Measurements from ENCODE around the gene ASPRV1. TPM values are rescaled to one million over a fixed set of nuclear protein-coding genes. Genes with fewer than 3 reads are reported as not detected.

Gene ASPRV1
- total and polyA plus RNA-seq, 12 donors = 0.61 to 5.6 (median 1.9) TPM

- Histone ChIP-seq H3K36me3 (replicated peaks in 1 of 2) (peaks cover 0 to 16% of the 10 kb centered on the region in 2 donors), H3K9me3 (replicated peaks in 1 of 3) (no peaks in the 10 kb centered on the region), H3K4me1 (replicated peaks in 1 of 2) (no peaks in the 10 kb centered on the region)
Measured at GRCh38 chr2:69943843-69944525, 17.4 kb downstream of the ASPRV1 start.

GRCh38 chr2:69943000-69943842 lies 18.2 kb downstream of the ASPRV1 start:
- Histone ChIP-seq H3K4me1 (replicated peaks in 1 of 2) (no peaks in the 10 kb centered on the region), H3K9me3 (replicated peaks in 1 of 3) (no peaks in the 10 kb centered on the region), H3K27me3 (no peaks in the 10 kb centered on the region), H3K4me3 (no peak overlapping the region), H3K27ac (no peak overlapping the region), H3K36me3 (replicated peaks in 1 of 2) (peaks cover 0 to 23% of the 10 kb centered on the region in 2 donors)
- intact Hi-C loops (cut with DNase I) = no loop called here
- no peak for DNase-seq
- TF ChIP-seq POLR2A (IDR thresholded peaks at IDR 0.05) (no peak), CTCF (IDR thresholded peaks at IDR 0.05) (no peak)
- WGBS, 4 donors = 88 to 98% (median 92%) methylated on average over 11 of the region's 11 CpGs

More at GRCh38 chr2:69943843-69944525, 17.4 kb downstream of the ASPRV1 start:
- no peaks in the 10 kb centered on the region for H3K27me3 ChIP-seq
- no peak for TF ChIP-seq POLR2A (IDR thresholded peaks at IDR 0.05)
- no peak for TF ChIP-seq CTCF (IDR thresholded peaks at IDR 0.05)
- intact Hi-C loops (cut with DNase I) = no loop called here
- WGBS, 4 donors = 76 to 89% (median 83%) methylated on average over 9 of the region's 9 CpGs
- H3K4me3 ChIP-seq = no peak overlapping the region
- H3K27ac ChIP-seq = no peak overlapping the region
- DNase-seq = no peak

- 95 to 96% (median 96%) methylated on average over 8 of the region's 8 CpGs for WGBS, 4 donors
- H3K27me3 ChIP-seq = no peaks in the 10 kb centered on the region
- DNase-seq = no peak
- no peak for TF ChIP-seq CTCF (IDR thresholded peaks at IDR 0.05)
- no peak for TF ChIP-seq POLR2A (IDR thresholded peaks at IDR 0.05)
- no peak overlapping the region for H3K27ac ChIP-seq
- intact Hi-C loops (cut with DNase I) = no loop called here
- H3K4me1 ChIP-seq (replicated peaks in 1 of 2) = no peaks in the 10 kb centered on the region
- H3K4me3 ChIP-seq = no peak overlapping the region
- H3K9me3 ChIP-seq (replicated peaks in 1 of 3) = no peaks in the 10 kb centered on the region
- H3K36me3 ChIP-seq (replicated peaks in 1 of 2) = peaks cover 0 to 44% of the 10 kb centered on the region in 2 donors
Measured at GRCh38 chr2:69940691-69941090, 20.7 kb downstream of the ASPRV1 start.

GRCh38 chr2:69939722-69940121 lies 21.7 kb downstream of the ASPRV1 start:
- Histone ChIP-seq H3K36me3 (replicated peaks in 1 of 2) (peaks cover 0 to 49% of the 10 kb centered on the region in 2 donors), H3K9me3 (replicated peaks in 1 of 3) (no peaks in the 10 kb centered on the region), H3K4me3 (no peak overlapping the region), H3K27me3 (no peaks in the 10 kb centered on the region), H3K27ac (no peak overlapping the region), H3K4me1 (replicated peaks in 1 of 2) (peaks cover 0 to under 1% of the 10 kb centered on the region in 2 donors)
- WGBS, 4 donors = 83 to 90% (median 85%) methylated on average over 14 of the region's 14 CpGs
- no peak for DNase-seq
- intact Hi-C loops (cut with DNase I) = loop anchor here in 1 of 2 donors (10.0 kb wide), 1 partner anchor 105 kb away; no protein-coding TSS in a partner anchor
- TF ChIP-seq CTCF (IDR thresholded peaks at IDR 0.05) (no peak), POLR2A (IDR thresholded peaks at IDR 0.05) (no peak)
